Suppressor macrophage (primary cell): ENCODE measurements around the gene TRIM56.
"Not testable (repeated sequence)": the region's sequence is repeated elsewhere in the genome, so short reads cannot be mapped to it uniquely, and the experiment has no call there.

ENCODE experiments used
- DNase-seq, 4 experiments: peaks; one replicate each; pipeline ENCODE4 v3.0.0-alpha.2; 2020 to 2022
- total RNA-seq, 17 experiments: gene quantifications; one replicate each; lab custom pipeline; 2026; ENCODE audit warnings: mixed read lengths in 6 of 17, inconsistent platforms in 3 of 17; lab: John Stamatoyannopoulos, UW

TRIM56 gene, protein sequence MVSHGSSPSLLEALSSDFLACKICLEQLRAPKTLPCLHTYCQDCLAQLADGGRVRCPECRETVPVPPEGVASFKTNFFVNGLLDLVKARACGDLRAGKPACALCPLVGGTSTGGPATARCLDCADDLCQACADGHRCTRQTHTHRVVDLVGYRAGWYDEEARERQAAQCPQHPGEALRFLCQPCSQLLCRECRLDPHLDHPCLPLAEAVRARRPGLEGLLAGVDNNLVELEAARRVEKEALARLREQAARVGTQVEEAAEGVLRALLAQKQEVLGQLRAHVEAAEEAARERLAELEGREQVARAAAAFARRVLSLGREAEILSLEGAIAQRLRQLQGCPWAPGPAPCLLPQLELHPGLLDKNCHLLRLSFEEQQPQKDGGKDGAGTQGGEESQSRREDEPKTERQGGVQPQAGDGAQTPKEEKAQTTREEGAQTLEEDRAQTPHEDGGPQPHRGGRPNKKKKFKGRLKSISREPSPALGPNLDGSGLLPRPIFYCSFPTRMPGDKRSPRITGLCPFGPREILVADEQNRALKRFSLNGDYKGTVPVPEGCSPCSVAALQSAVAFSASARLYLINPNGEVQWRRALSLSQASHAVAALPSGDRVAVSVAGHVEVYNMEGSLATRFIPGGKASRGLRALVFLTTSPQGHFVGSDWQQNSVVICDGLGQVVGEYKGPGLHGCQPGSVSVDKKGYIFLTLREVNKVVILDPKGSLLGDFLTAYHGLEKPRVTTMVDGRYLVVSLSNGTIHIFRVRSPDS
- total RNA-seq: 38.7 to 175 (median 62.7) reads per million in 17 experiments

DNA sequence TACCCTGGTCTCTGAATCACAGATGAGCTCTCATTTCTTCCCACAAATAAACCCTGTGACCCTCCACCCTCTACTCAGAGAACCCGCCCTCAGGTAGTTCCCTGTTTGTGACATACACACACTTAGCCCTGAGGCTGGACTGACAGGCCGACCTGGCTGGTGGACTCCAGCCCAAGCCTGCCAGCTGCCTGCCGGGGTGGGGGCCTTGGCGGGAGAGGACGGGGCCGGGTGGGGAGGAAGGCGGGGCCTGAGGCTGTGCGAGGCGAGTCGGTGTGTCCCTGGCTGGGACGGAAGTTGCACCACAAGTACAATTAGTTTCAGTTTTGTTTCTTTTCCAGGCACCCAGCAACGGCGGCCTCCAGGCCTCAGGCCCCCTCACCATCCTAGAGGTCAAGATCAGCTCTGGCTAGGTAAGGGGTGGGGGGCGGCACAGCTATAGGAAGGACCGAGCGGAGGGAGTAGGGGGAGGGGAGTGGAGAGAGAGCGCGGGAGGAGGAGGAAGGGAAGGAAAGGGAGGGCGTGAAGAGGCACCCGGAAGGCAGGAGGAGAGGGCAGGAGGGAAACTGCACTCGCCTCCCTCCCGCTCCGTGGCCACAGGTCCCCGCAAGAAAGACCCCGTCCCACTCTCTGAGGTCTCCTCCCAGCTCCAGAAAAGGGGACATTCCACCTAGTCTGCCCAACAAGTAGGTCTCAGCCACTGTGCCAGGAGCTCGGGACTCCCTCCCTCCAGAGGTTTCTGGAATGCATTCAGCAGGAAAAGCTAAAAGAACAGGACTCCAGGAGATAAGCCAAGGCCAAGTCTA lies at the start of gene TRIM56:
TRIM56 (plus strand) TSS at position 320 of the 803 bp plus-strand sequence. CDS start 1,832 bp downstream, outside the sequence.
- DNase-seq: peak; percentile 64 to 84 (median 78)

DNA sequence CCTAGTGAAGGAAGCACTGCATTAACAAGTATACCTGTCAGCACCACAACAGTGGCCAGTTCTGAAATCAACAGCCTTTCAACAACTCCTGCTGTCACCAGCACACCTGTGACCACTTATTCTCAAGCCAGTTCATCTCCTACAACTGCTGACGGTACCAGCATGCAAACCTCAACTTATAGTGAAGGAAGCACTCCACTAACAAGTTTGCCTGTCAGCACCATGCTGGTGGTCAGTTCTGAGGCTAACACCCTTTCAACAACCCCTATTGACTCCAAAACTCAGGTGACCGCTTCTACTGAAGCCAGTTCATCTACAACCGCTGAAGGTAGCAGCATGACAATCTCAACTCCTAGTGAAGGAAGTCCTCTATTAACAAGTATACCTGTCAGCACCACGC lies 49.3 kb upstream of the TRIM56 start:
- no peak for DNase-seq

- DNase-seq: not testable (repeated sequence)
Measured at GRCh38 chr7:101041283-101041682, 44.0 kb upstream of the TRIM56 start.

- DNase-seq: peak; percentile 62 to 82 (median 68)
Measured at GRCh38 chr7:101058355-101058754, 26.9 kb upstream of the TRIM56 start.

DNA sequence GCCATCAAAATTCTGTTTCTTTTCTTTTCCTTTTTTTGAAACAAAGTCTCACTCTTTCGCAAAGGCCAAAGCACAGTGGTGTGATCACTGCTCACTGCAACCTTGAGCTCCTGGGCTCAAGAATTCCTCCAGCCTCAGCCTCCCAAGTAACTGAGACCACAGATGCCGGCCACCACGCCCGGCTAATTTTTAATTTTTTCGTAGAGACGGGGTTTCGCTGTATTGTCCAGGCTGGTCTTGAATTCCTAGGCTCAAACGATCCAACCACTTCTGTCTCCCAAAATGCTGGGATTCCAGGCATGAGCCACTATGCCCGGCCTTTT lies 25.7 kb upstream of the TRIM56 start:
- DNase-seq: no peak

DNA sequence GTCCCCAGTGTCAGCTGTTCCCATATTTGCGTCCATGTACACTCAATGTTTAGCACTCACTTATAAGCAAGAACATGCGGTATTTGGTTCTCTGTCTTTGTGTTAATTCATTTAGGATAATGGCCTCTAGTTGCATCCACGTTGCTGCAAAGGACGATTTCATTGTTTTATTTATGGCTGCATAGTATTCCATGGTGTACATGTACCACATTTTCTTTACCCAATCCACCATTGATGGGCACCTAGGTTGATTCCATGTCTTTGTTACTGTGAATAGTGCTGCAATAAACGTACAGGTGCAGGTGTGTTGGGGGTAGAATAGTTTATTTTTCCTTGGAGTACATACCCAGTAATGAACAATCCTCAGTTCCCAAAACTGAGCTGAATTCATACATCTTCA lies 24.3 kb upstream of the TRIM56 start:
- DNase-seq: no peak

GRCh38 chr7:101064176-101064550 lies 21.1 kb upstream of the TRIM56 start:
- not testable (repeated sequence) for DNase-seq

DNA sequence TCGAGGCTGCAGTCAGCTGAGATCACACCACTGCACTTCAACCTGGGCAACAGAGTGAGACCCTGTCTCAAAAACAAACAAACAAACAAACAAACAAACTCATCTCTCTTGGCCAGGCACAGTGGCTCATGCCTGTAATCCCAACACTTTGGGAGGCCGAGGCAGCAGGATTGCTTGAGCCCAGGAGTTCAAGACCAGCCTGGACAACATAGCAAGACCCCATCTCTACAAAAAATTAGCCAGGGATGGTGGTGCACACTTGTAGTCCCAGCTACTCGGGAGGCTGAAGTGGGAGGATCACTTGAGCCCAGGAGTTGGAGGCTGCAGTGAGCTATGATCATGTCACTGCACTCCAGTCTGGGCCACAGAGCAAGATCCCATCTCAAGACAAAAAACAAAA lies 20.1 kb upstream of the TRIM56 start:
- DNase-seq: not testable (repeated sequence)

DNA sequence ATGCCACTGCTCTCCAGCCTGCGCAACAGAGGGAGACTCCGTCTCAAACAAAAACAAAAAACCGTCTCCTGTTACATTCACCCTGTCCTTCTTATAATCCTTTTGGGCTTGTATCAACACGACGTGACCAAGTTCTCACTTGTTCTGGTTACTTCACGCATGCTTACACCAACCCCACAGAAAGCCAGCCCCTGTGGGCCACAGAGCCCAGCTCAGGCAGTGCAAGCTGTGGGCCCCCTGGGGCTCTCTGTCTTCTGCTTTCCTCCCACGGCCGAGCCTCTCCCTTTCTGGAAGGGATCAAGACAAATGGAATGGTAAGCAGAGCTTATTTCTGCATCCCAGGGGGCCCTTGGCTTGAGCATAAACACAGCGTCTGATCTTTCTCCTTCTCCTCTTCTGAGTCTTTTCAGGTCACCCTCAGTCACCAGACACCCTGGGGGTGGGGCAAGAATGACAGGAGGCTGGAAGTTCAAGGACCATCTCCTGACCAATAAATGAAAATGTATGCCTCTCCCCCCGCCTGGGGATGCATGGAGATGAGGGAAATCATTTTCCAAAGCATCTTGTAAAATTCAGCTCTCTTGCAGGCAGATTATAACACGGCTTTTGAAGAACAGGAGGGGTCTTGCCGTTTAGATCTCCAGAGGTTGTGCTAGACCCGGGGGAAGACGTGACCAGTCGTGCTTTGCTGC lies 19.0 kb upstream of the TRIM56 start:
- DNase-seq: no peak

GRCh38 chr7:101066833-101067177 lies 18.5 kb upstream of the TRIM56 start:
- DNase-seq: no peak

- DNase-seq: no peak
Measured at GRCh38 chr7:101068401-101068800, 16.9 kb upstream of the TRIM56 start.

- DNase-seq: not testable (repeated sequence)
Measured at GRCh38 chr7:101071362-101072104, 13.7 kb upstream of the TRIM56 start.

DNA sequence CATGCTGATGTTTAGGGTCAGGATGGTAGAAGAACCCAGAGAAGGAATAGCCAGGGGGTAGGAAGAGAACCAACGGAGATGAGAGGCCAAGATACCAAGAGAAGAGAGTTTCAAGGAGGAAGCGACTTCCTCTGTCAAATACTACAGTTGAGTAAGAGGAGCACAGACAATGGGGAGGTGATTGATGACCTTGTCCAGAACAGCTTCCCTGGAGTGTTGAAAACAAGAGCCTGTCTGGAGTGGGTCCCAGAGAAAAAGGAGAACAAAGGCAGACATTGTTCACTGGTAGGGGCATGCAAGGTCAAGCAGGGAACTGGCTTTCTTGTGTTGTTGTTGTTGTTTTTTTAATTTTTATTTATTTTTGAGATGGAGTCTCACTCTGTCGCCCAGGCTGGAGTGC lies 9.6 kb upstream of the TRIM56 start:
- no peak for DNase-seq

- not testable (repeated sequence) for DNase-seq
Measured at GRCh38 chr7:101076183-101076582, 9.1 kb upstream of the TRIM56 start.

DNA sequence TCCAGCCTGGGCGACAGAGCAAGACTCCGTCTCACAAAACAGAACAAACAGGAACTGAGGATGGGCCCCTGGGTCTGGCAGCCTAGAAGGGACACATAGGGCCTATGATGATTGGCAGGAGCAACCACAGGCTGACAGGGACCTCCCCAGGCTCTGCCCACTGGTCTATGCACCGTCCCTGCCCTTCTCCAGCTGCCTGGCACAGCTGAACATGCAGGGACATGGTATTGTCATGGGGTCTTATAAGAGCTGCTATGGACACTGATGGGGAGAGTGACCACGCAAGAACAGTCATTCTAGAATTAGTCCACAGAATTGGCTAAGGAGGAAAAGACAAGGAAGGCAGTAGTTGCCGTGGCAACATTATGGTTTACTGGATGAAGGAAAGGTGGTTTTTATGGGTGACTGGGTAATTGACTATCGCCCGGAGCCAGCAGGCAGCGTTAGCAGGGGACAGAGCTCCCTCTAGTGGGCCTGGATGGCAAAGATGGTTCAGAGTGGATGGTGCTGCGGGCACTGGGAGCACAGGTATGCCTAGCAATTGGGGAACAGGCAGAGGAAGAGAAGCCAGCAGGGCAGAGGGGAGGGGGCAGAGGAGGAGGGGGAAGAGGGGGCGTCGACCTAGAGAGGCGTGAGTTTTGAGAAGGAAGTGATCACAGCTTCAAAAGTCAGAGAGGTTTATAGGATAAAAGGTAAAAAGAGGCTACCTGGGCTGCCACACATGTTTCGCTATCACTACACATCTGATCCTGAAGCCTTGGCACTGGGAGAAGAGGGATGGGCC lies 7.8 kb upstream of the TRIM56 start:
- DNase-seq: peak; percentile 71 to 86 (median 84)

GRCh38 chr7:101081432-101081831 lies 3.8 kb upstream of the TRIM56 start:
- DNase-seq: peak in 3 of 4 experiments; percentile 18 to 52 (median 50)

- no peak for DNase-seq
Measured at GRCh38 chr7:101084865-101085161, 468 bp upstream of the TRIM56 start.

DNA sequence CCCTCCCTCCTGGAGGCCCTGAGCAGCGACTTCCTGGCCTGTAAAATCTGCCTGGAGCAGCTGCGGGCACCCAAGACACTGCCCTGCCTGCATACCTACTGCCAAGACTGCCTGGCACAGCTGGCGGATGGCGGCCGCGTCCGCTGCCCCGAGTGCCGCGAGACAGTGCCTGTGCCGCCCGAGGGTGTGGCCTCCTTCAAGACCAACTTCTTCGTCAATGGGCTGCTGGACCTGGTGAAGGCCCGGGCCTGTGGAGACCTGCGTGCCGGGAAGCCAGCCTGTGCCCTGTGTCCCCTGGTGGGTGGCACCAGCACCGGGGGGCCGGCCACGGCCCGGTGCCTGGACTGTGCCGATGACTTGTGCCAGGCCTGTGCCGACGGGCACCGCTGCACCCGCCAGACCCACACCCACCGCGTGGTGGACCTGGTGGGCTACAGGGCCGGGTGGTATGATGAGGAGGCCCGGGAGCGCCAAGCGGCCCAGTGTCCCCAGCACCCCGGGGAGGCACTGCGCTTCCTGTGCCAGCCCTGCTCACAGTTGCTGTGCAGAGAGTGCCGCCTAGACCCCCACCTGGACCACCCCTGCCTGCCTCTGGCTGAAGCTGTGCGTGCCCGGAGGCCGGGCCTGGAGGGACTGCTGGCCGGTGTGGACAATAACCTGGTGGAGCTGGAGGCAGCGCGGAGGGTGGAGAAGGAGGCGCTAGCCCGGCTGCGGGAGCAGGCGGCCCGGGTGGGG lies 2.2 kb downstream of the TRIM56 start:
- no peak for DNase-seq

DNA sequence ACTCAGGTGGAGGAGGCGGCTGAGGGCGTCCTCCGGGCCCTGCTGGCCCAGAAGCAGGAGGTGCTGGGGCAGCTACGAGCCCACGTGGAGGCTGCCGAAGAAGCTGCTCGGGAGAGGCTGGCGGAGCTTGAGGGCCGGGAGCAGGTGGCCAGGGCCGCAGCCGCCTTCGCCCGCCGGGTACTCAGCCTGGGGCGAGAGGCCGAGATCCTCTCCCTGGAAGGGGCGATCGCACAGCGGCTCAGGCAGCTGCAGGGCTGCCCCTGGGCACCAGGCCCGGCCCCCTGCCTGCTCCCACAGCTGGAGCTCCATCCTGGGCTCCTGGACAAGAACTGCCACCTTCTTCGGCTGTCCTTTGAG lies 2.8 kb downstream of the TRIM56 start:
- no peak for DNase-seq

DNA sequence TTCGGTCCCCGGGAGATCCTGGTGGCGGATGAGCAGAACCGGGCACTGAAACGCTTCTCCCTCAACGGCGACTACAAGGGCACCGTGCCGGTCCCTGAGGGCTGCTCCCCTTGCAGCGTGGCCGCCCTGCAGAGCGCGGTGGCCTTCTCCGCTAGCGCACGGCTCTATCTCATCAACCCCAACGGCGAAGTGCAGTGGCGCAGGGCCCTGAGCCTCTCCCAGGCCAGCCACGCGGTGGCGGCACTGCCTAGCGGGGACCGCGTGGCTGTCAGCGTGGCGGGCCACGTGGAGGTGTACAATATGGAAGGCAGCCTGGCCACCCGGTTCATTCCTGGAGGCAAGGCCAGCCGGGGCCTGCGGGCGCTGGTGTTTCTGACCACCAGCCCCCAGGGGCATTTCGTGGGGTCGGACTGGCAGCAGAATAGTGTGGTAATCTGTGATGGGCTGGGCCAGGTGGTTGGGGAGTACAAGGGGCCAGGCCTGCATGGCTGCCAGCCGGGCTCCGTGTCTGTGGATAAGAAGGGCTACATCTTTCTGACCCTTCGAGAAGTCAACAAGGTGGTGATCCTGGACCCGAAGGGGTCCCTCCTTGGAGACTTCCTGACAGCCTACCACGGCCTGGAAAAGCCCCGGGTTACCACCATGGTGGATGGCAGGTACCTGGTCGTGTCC lies 3.7 kb downstream of the TRIM56 start:
- no peak for DNase-seq
